ENCODE measurements around the gene EDEM2. TPM values are rescaled to one million over a fixed set of nuclear protein-coding genes. Genes with fewer than 3 reads are reported as not detected.
"Not testable (repeated sequence)": the region's sequence is repeated elsewhere in the genome, so short reads cannot be mapped to it uniquely, and the experiment has no call there.

The EDEM2 gene
- polyA plus RNA-seq, 1 donor = 8.6 TPM

GRCh38 chr20:35129647-35130069, 17.5 kb downstream of the EDEM2 start:
- DNase-seq (ENCODE audit: low read depth) = no peak

- no peak for DNase-seq (ENCODE audit: low read depth)
These were observed 21.4 kb downstream of the EDEM2 start for GRCh38 chr20:35125753-35126152.

DNA sequence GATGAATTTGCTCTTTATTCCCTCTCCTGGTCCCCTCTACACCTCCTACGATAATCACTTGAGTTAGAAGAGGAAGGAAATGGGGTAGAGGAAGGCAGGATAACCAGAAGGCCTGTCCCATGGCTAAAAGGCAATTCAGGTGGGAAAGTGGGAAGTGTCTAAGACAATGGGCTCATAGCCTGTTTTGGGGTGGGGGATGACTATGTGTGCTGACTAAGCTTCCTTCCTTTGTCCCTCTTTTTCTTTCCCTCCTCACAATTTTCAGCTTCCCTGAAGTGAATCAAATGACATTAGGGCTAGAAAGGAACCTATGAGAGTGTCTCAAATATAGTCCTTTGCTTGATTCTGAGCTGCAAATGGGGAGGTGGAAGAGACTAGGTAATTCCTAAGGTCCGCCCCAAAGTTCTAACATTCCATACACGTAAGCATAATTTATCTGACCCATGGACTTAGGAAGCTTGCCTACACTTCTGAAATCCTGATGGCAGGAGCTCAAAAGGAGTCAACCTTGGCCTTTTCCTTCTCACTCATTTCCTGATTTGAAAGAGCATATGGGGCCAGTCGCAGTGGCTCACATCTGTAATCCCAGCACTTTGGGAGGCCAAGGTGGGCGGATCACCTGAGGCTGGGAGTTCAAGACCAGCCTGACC, 24.3 kb downstream of the EDEM2 start:
- DNase-seq (ENCODE audit: low read depth) = no peak

DNA sequence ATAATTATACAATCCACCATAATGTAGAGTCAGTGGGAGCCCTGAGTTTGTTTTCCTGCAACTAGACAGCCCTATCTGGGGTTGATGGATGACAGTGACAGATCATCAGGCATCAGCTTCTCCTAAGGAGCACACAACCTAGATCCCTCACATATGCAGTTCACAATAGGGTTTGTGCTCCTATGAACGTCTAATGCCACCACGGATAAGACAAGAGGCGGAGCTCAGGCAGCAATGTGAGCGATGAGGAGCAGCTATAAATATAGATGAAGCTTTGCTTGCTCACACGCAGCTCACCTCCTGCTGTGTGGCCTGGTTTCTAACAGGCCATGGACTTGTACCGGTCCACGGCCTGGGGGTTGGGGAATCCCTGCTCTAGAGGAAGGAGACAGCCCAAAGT, 25.9 kb downstream of the EDEM2 start:
- DNase-seq (ENCODE audit: low read depth) = no peak

DNA sequence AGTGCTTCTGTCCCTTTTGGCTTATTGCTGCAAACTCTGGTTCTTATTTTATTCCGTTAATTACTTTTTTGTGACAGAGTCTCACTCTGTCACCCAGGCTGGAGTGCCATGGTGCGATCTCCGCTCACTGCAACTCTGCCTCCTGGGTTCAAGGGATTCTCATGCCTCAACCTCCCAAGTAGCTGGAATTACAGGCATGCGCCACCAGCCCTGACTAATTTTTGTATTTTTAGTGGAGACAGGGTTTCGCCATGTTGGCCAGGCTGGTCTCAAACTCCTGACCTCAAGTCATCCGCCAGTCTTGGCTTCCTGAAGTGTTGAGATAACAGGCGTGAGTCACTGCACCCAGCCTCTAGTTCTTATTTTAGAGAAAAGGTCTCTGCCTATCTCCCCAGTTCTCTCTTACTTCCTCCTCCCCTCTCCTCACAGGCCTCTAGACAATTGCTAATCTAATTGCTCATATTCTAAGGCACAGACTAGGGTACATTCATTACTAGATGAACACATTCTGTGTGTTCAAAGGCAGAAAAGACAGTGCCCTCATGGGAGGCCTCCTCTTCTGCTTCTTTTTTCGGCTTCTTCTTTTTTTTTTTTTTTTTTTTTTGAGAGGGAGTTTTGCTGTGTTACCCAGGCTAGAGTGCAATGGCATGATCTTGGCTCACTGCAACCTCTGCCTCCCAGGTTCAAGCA, 27.0 kb downstream of the EDEM2 start:
- no peak for DNase-seq (ENCODE audit: low read depth)

GRCh38 chr20:35117629-35118028, 29.5 kb downstream of the EDEM2 start:
- no peak for DNase-seq (ENCODE audit: low read depth)

DNA sequence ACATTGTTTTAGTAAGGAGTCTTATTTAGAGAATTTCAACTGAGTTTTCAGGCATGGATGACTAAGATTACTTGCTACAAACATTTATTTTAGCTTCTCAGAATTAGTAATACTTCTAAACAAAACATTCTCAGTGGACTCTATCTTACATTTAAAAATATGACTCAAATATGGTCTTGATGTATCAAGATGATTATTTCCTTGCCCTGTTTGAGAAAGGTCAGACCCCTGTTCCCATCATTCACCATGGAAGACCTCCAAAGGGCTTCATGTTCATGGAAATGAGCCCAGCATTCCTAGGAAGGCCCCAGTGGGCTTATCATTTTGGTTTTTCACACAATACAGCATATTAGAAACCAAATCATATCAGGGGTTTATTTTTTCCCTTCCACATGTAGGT, 29.9 kb downstream of the EDEM2 start:
- no peak for DNase-seq (ENCODE audit: low read depth)

GRCh38 chr20:35116258-35116657, 30.9 kb downstream of the EDEM2 start:
- no peak for DNase-seq (ENCODE audit: low read depth)

- DNase-seq (ENCODE audit: low read depth) = no peak
These were observed 31.5 kb downstream of the EDEM2 start for GRCh38 chr20:35115606-35116005.

- DNase-seq (ENCODE audit: low read depth) = not testable (repeated sequence)
These were observed 34.9 kb downstream of the EDEM2 start for GRCh38 chr20:35112276-35112675.

- DNase-seq (ENCODE audit: low read depth) = no peak
These were observed 35.8 kb downstream of the EDEM2 start for GRCh38 chr20:35111141-35111888.

GRCh38 chr20:35108921-35109320, 38.2 kb downstream of the EDEM2 start:
- no peak for DNase-seq (ENCODE audit: low read depth)

DNA sequence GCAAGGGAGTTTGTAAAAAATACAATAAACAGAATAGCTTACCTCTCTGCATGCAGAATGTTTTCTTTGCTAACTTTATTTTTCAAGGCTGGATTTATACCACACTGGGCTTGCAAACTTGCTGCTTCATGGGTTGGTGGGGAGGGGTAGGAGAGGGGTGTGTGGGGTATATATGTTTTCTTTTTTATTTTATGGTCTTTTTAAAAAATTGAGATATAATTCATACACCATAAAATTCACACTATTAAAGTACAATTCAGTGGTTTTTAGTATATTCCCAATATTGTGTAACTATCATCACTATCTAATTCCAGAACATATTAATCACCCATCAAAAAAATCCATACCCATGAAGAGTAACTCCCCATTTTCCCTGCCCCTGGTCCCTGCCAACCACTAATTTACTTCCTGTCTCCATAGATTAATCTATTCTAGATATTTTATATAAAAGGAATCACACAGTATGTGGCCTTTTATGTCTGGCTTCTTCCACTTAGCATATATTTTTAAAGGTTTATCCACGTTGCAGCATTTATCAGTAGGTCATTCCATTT, 40.2 kb downstream of the EDEM2 start:
- DNase-seq (ENCODE audit: low read depth) = no peak

DNA sequence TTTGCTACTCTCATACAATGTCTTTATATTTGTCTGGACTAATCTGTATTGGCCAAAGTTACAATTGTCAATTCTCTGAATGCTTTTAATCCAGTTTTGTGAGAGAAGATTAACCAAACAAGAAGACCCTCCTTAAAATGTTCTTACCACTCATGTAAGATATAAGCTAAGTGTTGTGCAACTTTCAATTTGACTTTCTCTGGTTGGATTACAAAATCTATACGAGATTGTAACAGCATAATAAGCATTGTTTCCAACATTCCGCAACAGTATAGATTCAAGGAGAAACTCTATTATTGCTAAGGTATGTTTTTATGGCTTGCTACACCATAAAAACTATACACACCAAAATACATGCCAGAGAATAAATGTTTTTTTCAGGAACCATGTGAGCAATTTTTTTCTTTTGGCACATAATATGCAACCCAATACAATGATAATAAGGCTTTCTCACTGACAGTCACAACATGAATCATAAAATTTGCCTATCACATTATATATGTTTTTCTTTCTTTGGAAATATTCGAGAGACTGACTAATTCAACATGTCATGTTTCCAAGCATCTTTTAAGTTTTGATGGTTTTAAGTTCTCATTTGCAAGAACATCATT, 42.3 kb downstream of the EDEM2 start:
- no peak for DNase-seq (ENCODE audit: low read depth)

GRCh38 chr20:35101620-35102019, 45.5 kb downstream of the EDEM2 start:
- no peak for DNase-seq (ENCODE audit: low read depth)

GRCh38 chr20:35093267-35093884, 53.8 kb downstream of the EDEM2 start:
- no peak for DNase-seq (ENCODE audit: low read depth)

DNA sequence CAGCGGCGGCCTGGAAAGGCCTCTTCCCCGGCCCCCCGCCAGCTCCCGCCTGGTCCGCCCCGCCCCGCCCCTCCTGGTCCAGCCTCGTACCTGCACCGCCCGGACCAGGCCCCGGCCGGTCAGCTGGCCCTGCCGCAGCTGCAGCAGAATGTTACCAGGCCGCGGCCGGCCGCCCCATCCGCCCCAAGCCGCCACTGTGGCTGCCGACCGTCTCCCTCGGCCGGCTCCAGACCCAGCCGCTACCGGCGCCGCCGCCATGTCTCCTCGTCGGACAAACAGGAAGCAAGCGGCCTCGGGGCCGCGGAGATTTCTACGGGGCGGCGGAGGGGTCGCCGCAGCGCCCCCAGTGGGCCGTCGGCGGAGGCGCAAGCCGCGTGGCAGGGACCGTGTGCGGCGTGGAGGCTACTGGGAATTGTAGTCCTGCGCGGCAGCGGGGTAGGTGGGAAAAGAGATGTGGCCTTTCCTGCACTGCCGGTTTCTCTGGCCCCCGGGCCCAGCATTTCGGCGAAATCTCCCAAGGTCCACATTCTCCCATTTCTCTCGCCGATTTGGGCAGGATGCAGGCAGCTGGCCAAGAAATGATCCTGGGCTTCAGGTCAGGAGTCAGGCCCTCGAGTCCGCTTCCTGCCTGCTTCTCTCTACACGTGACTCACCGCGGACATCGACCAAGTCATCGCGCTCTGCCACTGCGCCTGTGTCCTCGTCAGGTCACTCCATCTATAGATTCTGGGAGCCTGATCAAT, 54.4 kb downstream of the EDEM2 start, which contains the start of gene TRPC4AP:
Gene TRPC4AP, minus strand, starts transcription at position 284 of the 743 bp plus-strand sequence. Its CDS starts 26 bp downstream, at position 258.
- peak; percentile 85 for DNase-seq (ENCODE audit: low read depth)

GRCh38 chr20:35091816-35092523, 55.2 kb downstream of the EDEM2 start:
- DNase-seq (ENCODE audit: low read depth) = peak; percentile 14

DNA sequence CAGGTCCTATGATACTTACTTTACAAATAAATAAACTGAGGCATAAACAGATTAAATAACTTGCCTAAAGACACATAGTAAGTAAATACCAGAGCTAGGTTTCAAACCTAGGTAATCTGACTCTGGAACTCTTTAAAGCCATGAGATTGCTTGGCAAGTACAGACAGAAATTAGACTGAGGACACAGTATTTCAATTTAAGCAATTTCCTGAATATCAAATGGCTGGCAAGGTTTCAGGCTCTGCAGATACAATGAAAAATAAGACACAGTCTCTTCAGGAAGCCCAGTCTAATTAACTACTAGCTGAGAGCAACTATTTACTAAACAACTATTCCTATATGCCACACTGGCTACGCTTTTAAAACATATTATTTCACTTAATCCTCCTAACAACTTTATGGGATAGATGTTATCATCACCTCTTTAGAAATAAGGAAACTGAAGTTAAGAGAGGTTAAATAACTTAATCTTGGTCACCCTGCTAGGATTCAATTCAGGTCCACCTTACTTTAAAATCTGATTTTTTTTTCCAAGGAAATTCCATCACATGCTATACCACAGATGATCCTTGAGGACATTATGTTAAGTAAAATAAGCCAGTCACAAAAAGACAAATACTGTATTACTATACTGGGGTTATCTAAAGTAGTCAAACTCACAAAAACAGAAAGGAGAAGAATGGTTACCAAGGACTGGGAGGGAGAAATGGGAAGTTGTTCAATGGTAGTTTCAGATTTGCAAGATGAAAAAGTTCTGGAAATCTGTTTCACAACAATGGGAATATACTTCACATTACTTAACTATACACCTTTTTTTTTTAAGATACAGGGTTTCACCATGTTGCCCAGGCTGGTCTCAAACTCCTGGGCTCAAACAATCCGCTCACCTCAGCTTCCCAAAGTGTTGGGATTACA, 58.6 kb downstream of the EDEM2 start:
- no peak for DNase-seq (ENCODE audit: low read depth)
